CD4-positive, alpha-beta T cell (primary cell): ENCODE measurements around the gene FBXO28. TPM values are rescaled to one million over a fixed set of nuclear protein-coding genes. Genes with fewer than 3 reads are reported as not detected.

Experiments used
- ATAC-seq: fragments of 200-7000 bp; cut with Tn5 transposase; one replicate; pipeline ENCODE4 v1.10.0; 2022; ENCODE audit warnings: mild to moderate bottlenecking; ENCODE audit not compliant: poor library complexity
- CTCF ChIA-PET: fragments of 350-600 bp; sonication (Branson Sonifier 250); formaldehyde crosslinking; loops from one replicate; lab custom pipeline; 2021; ENCODE audit warnings: antibody characterized with exemption, inconsistent platforms; lab: Charles Lee
- POLR2A ChIA-PET: fragments of 350-600 bp; sonication (Branson Sonifier 250); formaldehyde crosslinking; loops from one replicate; lab custom pipeline; 2021; ENCODE audit warnings: antibody characterized with exemption, inconsistent platforms; lab: Charles Lee
- DNase-seq, 14 experiments: peaks; one replicate each; pipeline ENCODE4 v3.0.0-alpha.2; 2013 to 2020; ENCODE audit warnings: mixed read lengths in 2 of 14
- H3K27ac ChIP-seq, 2 donors: one replicate each; pipeline versions ENCODE4 v1.5.1 to v1.7.0; 2013; ENCODE audit warnings: low read length in 2 of 2, low read depth in 1 of 2, mild to moderate bottlenecking in 1 of 2
- H3K27me3 ChIP-seq, 2 experiments: 1 replicate in 1 of 2; 2 replicates in 1 of 2; pipeline versions ENCODE4 v1.6.1 to v1.7.0; 2013; ENCODE audit warnings: low read length in 2 of 2, control low read depth in 1 of 2, mild to moderate bottlenecking in 1 of 2, moderate library complexity in 1 of 2; ENCODE audit not compliant: insufficient read depth in 2 of 2, control insufficient read depth in 1 of 2
- H3K36me3 ChIP-seq: one replicate; pipeline ENCODE4 v1.6.1; 2013; ENCODE audit warnings: low read length, control low read depth; ENCODE audit not compliant: insufficient read depth
- H3K4me1 ChIP-seq: one replicate; pipeline ENCODE4 v1.6.1; 2013; ENCODE audit warnings: low read length, control low read depth; ENCODE audit not compliant: insufficient read depth
- H3K4me3 ChIP-seq: one replicate; pipeline ENCODE4 v1.5.1; 2013; ENCODE audit warnings: mild to moderate bottlenecking, low read length, moderate library complexity
- H3K9me3 ChIP-seq, 2 experiments: 1 replicate in 1 of 2; 2 replicates in 1 of 2; pipeline versions ENCODE4 v1.6.1 to v1.7.0; 2013; ENCODE audit warnings: low read length in 2 of 2, mild to moderate bottlenecking in 2 of 2, control low read depth in 1 of 2, moderate library complexity in 1 of 2; ENCODE audit not compliant: control insufficient read depth in 1 of 2, insufficient read depth in 1 of 2
- H3K27ac Mint-ChIP-seq: one replicate; pipeline ENCODE4 v1.8.0; 2020; ENCODE audit warnings: mixed read lengths
- H3K27me3 Mint-ChIP-seq: one replicate; pipeline ENCODE4 v1.8.0; 2021; ENCODE audit warnings: mixed read lengths
- H3K36me3 Mint-ChIP-seq: one replicate; pipeline ENCODE4 v1.8.0; 2021; ENCODE audit warnings: low read depth, mixed read lengths
- H3K4me1 Mint-ChIP-seq: one replicate; pipeline ENCODE4 v1.8.0; 2021; ENCODE audit warnings: low read depth, mixed read lengths
- H3K4me3 Mint-ChIP-seq: one replicate; pipeline ENCODE4 v1.8.0; 2020; ENCODE audit warnings: mild to moderate bottlenecking, mixed read lengths
- H3K9me3 Mint-ChIP-seq: one replicate; pipeline ENCODE4 v1.8.0; 2020; ENCODE audit warnings: mixed read lengths
- intact Hi-C, 2 experiments: fragments of 100-400 bp; cut with DNase I in 1 of 2; cut with micrococcal nuclease in 1 of 2; formaldehyde crosslinking; loops; one replicate each; pipeline versions ENCODE4 v1.15.1 to v1.9.0; 2023 to 2025; cut with DNase I, micrococcal nuclease
- total RNA-seq, 174 experiments: library from RNA in 2 of 174; stranded (reverse) in 2 of 174; gene quantifications; one replicate each; pipeline ENCODE4 v1.2.3 and lab custom pipeline; 2021 to 2026
- TF ChIP-seq, protein P1 (sequence below): fragments of 200-600 bp; IDR thresholded peaks from one replicate; pipeline ENCODE4 v1.8.0; 2022; ENCODE audit warnings: antibody characterized with exemption, mild to moderate bottlenecking

FBXO28 gene
- total RNA-seq, 2 experiments from 2014 or later, result 32.5 to 37.1 TPM

DNA sequence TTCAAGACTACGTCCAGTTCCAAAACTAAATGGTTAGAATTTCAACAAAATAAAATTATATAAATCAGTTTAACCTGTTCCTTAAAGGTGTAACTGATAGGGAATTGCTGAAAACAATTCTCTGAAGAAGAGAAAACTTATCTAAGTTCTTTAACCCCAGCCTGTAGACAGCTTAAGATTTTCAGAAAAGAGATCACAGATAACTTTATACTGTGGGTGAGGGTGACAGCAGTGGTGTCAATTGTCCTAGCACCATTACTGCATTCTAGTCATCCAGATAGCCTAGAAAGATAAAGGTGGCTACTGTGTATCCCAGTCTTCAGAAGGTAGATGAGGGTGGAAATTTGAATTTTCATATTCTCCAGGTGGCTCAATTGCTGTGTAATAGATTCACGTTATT, 49.4 kb downstream of the FBXO28 start:
- ChIA-PET CTCF (interaction anchor here (0.9 kb wide), 1 partner anchor 112 kb away, joined by 3 read pairs; no protein-coding TSS in a partner anchor), POLR2A (no interaction called here)

DNA sequence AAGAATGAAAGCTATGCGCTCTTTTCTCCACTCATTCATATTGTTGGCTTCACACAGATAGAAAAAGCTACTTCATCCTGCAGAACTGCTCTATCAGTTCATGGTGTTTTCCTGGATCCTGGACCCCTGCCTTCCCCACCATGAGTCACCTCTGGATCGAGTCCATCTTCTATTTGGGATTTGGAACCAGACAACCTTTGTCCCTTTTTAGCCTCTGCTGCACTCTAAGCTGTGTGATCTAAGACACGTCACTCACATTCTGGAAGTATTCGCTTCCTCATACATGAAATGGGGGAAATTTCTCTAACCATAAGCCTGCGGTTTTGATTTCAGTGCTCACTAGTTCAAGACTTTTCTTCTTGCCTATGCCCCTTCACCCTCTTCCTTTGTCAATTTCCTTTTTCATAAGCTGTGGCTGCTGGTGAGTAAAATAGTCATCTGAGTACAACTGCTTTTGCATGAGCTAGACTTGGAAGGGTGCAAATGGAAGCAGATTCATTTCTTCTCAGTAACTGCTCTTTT, 55.0 kb downstream of the FBXO28 start:
- H3K27ac Mint-ChIP-seq, result peak overlapping the region; percentile 21
- H3K27me3 ChIP-seq, result no peaks in the 10 kb centered on the region
- no peak overlapping the region for H3K27ac ChIP-seq
- H3K4me1 ChIP-seq, result peaks cover 28% of the 10 kb centered on the region
- POLR2A ChIA-PET, result interaction anchor here (1.0 to 4.9 kb wide), 5 partner anchors 10 to 24 kb away, joined by 3 to 80 read pairs (median 4); partner anchors contain the start of gene DEGS1
- H3K4me1 Mint-ChIP-seq, result peaks cover 32% of the 10 kb centered on the region
- no peak overlapping the region for H3K4me3 ChIP-seq
- CTCF ChIA-PET, result interaction anchor here (0.8 to 1.8 kb wide), 4 partner anchors 14 to 165 kb away, joined by 3 to 12 read pairs (median 4); partner anchors contain the start of gene DEGS1
- no peaks in the 10 kb centered on the region for H3K36me3 ChIP-seq
- H3K4me3 Mint-ChIP-seq, result peak overlapping the region; percentile 36
- peak in 5 of 14 experiments; percentile 17 to 86 (median 77) for DNase-seq
- intact Hi-C loops, result loop anchor here in 1 of 2 experiments (1.0 kb wide), 1 partner anchor 13 kb away; no protein-coding TSS in a partner anchor
- H3K9me3 Mint-ChIP-seq, result no peaks in the 10 kb centered on the region
- no peaks in the 10 kb centered on the region for H3K9me3 ChIP-seq
- TF ChIP-seq, protein P1, sequence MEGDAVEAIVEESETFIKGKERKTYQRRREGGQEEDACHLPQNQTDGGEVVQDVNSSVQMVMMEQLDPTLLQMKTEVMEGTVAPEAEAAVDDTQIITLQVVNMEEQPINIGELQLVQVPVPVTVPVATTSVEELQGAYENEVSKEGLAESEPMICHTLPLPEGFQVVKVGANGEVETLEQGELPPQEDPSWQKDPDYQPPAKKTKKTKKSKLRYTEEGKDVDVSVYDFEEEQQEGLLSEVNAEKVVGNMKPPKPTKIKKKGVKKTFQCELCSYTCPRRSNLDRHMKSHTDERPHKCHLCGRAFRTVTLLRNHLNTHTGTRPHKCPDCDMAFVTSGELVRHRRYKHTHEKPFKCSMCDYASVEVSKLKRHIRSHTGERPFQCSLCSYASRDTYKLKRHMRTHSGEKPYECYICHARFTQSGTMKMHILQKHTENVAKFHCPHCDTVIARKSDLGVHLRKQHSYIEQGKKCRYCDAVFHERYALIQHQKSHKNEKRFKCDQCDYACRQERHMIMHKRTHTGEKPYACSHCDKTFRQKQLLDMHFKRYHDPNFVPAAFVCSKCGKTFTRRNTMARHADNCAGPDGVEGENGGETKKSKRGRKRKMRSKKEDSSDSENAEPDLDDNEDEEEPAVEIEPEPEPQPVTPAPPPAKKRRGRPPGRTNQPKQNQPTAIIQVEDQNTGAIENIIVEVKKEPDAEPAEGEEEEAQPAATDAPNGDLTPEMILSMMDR, result no peak
- H3K36me3 Mint-ChIP-seq, result no peaks in the 10 kb centered on the region
- ATAC-seq, result peak; percentile 91
- H3K27me3 Mint-ChIP-seq, result no peaks in the 10 kb centered on the region

More for the DNA sequence above, 49.4 kb downstream of the FBXO28 start:
- H3K27me3 Mint-ChIP-seq, result no peaks in the 10 kb centered on the region
- H3K9me3 Mint-ChIP-seq, result no peaks in the 10 kb centered on the region
- H3K9me3 ChIP-seq, result no peaks in the 10 kb centered on the region
- H3K4me1 ChIP-seq, result no peaks in the 10 kb centered on the region
- no peaks in the 10 kb centered on the region for H3K4me1 Mint-ChIP-seq
- peaks cover 22% of the 10 kb centered on the region for H3K36me3 Mint-ChIP-seq
- no peak overlapping the region for H3K27ac Mint-ChIP-seq
- ATAC-seq (no peak), DNase-seq (no peak)
- intact Hi-C loops, result no loop called here
- no peaks in the 10 kb centered on the region for H3K27me3 ChIP-seq
- no peak overlapping the region for H3K4me3 Mint-ChIP-seq
- no peak overlapping the region for H3K4me3 ChIP-seq
- H3K36me3 ChIP-seq, result peaks cover 9% of the 10 kb centered on the region
- no peak overlapping the region for H3K27ac ChIP-seq
- TF ChIP-seq, protein P1, result no peak

DNA sequence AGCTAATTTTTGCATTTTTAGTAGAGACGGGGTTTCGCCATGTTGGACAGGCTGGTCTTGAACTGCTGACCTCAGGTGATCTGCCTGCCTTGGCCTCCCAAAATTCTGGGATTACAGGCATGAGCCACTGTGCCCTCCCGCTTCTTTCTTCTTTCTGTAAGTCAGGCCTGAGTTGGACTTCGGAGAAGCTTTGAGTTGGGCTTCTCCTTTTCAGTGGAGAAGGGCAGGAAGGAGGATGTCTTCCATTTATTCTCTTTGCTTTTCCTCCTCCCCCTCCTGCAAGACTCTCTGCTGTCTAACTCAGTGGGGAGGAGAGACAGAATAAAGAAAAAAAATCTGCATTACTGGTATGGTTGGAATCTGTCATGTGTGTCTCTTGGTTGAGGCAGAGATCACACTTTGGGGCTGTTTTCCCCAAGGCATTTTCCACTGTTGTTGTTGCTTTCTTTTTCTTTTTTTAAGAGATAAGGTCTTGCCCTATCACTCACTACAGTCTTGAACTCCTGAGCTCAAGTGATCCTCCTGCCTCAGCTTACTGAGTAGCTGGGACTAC, 55.9 kb downstream of the FBXO28 start:
- Mint-ChIP-seq H3K4me3 (peak overlapping the region; percentile 20), H3K27me3 (no peaks in the 10 kb centered on the region), H3K4me1 (peaks cover 32% of the 10 kb centered on the region), H3K36me3 (no peaks in the 10 kb centered on the region), H3K9me3 (no peaks in the 10 kb centered on the region), H3K27ac (peak overlapping the region; percentile 45)
- DNase-seq, result no peak
- ATAC-seq, result no peak
- Histone ChIP-seq H3K9me3 (no peaks in the 10 kb centered on the region), H3K4me3 (no peak overlapping the region), H3K27me3 (no peaks in the 10 kb centered on the region), H3K36me3 (no peaks in the 10 kb centered on the region), H3K4me1 (peaks cover 28% of the 10 kb centered on the region), H3K27ac (no peak overlapping the region)
- TF ChIP-seq, protein P1, result no peak
- ChIA-PET CTCF (interaction anchor here (0.7 to 1.8 kb wide), 4 partner anchors 13 to 163 kb away, joined by 3 to 12 read pairs (median 6); partner anchors contain the start of gene DEGS1), POLR2A (interaction anchor here (1.0 to 4.9 kb wide), 5 partner anchors 10 to 24 kb away, joined by 3 to 80 read pairs (median 4); partner anchors contain the start of gene DEGS1)
- intact Hi-C loops, result loop anchor here (1.0 to 2.0 kb wide), 4 partner anchors 13 to 164 kb away; partner anchors contain the start of gene NVL (in 1 of the 2)
